ENCODE measurements around the gene ESM1.

- TF ChIP-seq NFRKB (IDR thresholded peaks at IDR 0.05; ENCODE audit: low read depth) (no peak), SIX5 (IDR thresholded peaks at IDR 0.05; ENCODE audit: borderline replicate concordance in 1 of 2, insufficient read depth in 1 of 2, low read depth in 1 of 2, low read length in 2 of 2) (no peak), CEBPB (tag; IDR thresholded peaks at IDR 0.05) (no peak), ZC3H4 (CRISPR knock-in tag; IDR thresholded peaks at IDR 0.05; ENCODE audit: borderline replicate concordance) (no peak), CTCF (IDR thresholded peaks at IDR 0.05 in 2 of 3, conservative IDR thresholded peaks at IDR 0.05 in 1 of 3; ENCODE audit: insufficient read depth in 2 of 3, low read depth in 1 of 3, low read length in 3 of 3) (no peak), CCNT2 (IDR thresholded peaks at IDR 0.05; ENCODE audit: borderline replicate concordance, extremely low read depth, insufficient read length, low read depth, low read length) (no peak), KAT2B (IDR thresholded peaks at IDR 0.05; ENCODE audit: low read depth, low read length) (no peak), SRSF9 (IDR thresholded peaks at IDR 0.05; ENCODE audit: borderline replicate concordance, low read depth, low read length) (no peak), SIN3A (IDR thresholded peaks at IDR 0.05; ENCODE audit: borderline replicate concordance in 2 of 2, control insufficient read depth in 1 of 2, low read depth in 2 of 2, low read length in 2 of 2) (no peak)
- TF ChIP-seq, protein P1, sequence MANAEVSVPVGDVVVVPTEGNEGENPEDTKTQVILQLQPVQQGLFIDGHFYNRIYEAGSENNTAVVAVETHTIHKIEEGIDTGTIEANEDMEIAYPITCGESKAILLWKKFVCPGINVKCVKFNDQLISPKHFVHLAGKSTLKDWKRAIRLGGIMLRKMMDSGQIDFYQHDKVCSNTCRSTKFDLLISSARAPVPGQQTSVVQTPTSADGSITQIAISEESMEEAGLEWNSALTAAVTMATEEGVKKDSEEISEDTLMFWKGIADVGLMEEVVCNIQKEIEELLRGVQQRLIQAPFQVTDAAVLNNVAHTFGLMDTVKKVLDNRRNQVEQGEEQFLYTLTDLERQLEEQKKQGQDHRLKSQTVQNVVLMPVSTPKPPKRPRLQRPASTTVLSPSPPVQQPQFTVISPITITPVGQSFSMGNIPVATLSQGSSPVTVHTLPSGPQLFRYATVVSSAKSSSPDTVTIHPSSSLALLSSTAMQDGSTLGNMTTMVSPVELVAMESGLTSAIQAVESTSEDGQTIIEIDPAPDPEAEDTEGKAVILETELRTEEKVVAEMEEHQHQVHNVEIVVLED (CRISPR knock-in tag; IDR thresholded peaks at IDR 0.05): no peak
- TF ChIP-seq, protein P2, sequence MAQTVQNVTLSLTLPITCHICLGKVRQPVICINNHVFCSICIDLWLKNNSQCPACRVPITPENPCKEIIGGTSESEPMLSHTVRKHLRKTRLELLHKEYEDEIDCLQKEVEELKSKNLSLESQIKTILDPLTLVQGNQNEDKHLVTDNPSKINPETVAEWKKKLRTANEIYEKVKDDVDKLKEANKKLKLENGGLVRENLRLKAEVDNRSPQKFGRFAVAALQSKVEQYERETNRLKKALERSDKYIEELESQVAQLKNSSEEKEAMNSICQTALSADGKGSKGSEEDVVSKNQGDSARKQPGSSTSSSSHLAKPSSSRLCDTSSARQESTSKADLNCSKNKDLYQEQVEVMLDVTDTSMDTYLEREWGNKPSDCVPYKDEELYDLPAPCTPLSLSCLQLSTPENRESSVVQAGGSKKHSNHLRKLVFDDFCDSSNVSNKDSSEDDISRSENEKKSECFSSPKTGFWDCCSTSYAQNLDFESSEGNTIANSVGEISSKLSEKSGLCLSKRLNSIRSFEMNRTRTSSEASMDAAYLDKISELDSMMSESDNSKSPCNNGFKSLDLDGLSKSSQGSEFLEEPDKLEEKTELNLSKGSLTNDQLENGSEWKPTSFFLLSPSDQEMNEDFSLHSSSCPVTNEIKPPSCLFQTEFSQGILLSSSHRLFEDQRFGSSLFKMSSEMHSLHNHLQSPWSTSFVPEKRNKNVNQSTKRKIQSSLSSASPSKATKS (CRISPR knock-in tag; IDR thresholded peaks at IDR 0.05): no peak
Observed at GRCh38 chr5:55027595-55027994, 42.2 kb upstream of the ESM1 start.
